Stimulated activated CD4-positive, alpha-beta T cell treated with anti-CD3 and anti-CD28 coated beads, Interleukin-1b, Interleukin-23, amount 100 ng/mL, for 4 hours (primary cell): Measurements from ENCODE around the gene EVI2B.
A peak's percentile ranks its signal among the peaks of the same experiment; 100 is the strongest.
"Not testable (repeated sequence)": the region's sequence is repeated elsewhere in the genome, so short reads cannot be mapped to it uniquely, and the experiment has no call there.

Experiments used
- DNase-seq, 2 donors: peaks; one replicate each; pipeline ENCODE4 v3.0.0-alpha.2; 2020; ENCODE audit warnings: low read depth in 2 of 2

Gene EVI2B

DNA sequence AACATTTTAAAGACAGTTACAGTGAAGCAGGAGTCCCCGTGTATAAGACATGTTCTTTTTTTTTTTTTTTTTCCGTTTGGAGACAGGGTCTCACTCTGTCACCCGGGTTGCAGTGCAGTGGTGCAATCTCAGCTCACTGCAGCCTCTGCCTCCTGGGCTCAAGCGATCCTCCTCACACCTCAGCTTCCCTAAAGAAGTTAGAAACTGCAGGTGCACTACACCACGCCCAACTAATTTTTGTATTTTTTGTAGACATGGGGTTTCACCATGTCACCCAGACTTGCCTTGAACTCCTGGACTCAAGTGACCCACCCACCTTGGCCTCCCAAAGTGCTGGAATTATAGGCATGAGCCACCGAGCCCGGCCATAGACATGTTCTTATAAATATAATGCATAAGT lies 3.0 kb downstream of the EVI2B start:
- DNase-seq, result no peak

DNA sequence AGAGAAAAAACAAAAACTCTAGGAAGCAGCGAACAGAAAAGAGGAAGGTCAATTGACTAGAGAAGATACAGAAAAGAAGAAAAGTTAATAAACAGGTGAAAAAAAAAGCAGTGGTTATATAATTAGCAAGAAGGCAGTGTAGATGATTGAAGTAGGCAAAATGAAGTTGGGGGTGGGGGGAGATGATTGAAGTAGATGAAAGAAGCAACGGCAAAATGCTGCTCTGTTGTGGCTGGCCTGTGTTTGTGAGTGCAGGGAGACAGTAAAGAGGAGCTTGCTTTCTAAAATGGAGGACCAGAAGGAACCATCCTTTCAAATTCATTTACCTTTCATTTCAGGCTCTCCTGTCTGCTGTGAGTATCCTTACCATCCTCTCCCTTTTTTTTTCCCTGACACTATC lies 3.6 kb downstream of the EVI2B start:
- peak in 1 of 2 donors; percentile 37 for DNase-seq

DNA sequence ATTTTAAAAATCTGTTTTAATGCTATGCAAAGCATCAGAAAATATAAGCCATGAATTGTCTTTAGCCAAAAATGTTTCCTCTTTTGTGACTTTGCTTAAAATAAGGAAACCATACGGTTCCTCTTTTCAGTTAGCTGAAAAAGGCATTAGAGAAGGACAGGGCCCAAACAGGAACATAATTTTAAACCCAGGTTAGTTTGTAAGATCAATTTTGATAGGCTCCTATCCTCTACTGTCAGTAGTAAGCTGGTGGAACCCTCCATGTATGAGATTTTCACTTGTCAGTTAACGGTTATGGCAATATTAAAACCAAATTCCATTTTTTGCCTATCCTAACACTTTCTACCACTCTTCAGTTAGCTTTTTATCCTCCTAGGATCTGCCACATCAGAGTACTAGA lies 4.3 kb downstream of the EVI2B start:
- DNase-seq, result no peak

DNA sequence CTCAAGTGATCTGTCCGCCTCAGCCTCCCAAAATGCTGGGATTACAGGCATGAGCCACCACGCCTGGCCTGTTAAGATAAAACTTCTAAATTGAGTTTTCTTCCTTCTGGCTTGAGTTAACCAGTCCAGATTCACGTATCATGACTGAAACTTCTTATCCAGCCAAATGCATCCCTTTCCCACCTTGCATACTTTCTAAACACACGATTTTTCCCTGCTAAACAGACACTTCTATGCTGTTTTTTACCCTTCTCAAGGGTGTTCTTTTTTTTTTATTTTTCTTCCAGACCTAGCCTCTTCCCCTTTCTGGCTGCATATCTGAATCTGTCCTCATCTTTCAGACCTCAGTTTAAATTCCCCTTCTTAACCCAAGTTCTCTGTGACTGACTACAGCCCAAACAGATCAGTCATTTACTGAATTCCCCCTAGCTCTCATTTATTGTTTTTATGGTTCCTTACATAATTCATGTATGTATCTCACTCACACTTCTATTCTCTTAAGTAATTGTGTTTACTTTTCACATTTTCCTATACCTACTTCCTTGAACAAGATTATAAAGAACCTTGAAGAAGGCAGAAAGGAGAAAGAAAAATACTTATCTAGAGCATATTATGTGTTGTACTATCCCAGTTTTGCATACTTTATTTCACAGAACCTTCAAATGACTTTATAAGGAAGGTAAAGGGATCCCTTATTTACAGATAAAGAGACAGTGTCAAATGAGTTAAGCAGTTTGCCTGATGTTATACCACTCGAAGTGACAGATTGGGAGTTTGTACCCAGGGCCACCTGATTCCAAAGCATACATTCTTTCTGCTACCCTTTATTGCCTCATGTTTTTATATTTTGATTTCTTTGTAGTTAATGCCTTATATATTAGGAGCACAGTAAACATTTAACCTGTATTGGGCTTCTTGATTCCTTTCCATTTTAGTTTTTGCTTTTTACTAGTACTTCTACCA lies 5.2 kb downstream of the EVI2B start:
- DNase-seq, result no peak

DNA sequence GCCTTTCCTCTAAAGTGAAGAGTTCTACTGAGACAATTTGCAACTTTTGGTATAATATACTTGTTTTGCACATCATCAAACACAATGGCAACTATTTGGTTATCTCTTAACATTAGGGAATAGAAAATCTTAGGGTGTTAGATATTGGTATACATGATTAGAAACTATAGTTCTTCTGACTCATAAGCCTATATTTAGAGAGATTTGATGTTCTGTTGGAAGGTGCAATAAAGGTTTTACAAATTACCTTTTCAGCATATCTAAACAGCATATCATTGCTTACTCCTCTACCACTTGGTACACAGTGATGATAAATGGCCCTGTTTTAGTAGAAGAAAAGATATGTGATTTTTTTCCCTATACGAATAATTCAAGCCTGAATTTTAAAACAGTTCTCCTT lies 6.2 kb downstream of the EVI2B start:
- DNase-seq, result no peak

DNA sequence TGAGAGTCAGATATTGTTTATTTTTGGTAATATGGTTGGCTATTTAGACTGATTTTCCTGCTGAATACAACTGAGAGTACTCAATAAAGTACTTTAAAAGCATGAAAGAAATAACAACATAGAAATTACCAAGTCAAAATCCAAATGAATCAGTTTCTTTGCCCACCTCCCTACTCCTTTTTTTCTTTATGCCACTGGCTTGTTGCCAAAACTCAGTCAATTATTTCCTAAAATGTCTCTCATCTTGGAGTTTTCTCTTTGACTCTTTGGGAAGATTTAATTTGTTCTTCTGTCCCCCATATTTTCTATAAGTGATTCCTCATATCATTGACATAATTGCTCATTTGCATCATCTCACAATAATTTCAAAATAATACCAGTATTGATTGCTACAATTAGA lies 14.2 kb downstream of the EVI2B start:
- no peak for DNase-seq

DNA sequence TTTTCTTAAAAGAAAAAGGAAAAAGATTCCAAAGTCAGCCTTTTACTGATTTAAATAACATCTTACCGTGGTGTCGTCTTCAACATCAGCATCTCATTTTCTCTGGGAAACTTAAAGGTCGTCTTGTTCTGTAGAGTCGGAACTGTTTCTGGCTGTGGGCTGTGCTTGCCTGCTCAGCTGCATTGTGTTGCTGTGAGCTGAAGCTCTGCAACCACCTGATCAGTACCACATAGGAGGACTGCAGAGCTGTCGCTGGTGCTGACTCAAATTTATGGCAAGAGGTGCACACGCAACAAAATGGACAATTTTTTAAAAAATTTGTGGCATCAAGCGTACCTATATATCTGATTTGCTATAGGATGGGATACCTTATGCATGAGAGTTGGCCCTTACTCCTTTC lies 16.8 kb downstream of the EVI2B start, which contains the start of gene OMG:
Gene OMG (minus strand): TSS at position 150 of the 400 bp plus-strand sequence. CDS start 908 bp downstream, outside the sequence.
- no peak for DNase-seq

DNA sequence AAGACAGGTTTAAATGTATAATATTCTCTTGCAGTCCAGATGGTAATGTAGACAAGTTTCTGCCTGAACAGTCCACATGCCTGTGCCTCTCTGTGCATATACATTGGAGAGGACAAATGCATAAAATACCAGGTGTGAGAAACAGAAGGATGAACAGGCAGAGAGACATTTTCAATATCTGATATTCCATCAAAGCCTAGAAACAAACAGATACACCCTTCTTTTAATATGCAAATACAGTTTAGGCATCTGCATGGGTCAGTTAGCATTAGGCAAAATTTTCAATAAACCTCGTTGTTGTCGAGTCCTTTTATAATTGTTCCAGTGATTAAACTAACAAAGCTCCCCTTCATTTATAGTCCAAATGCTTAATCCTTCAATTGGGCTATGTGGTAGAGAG lies 17.7 kb downstream of the EVI2B start:
- DNase-seq, result no peak

DNA sequence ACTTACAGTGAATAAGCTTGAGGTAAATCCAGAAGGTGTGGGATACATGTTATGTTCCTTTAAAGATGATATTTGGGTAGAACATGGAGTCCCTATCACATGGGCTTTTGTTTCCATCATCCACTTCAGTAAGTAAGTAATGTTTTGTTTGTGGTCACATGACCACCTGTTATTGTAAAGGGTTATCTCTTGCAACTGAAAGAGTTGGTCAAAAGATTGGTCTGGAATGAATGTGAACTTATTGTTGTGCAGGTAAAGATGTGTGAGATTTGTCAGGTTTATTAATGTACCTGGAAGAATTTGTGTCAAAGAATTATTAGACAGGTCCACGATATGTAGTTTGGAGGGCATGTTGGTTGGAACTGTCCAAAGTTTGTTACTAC lies 18.4 kb downstream of the EVI2B start:
- DNase-seq, result no peak

DNA sequence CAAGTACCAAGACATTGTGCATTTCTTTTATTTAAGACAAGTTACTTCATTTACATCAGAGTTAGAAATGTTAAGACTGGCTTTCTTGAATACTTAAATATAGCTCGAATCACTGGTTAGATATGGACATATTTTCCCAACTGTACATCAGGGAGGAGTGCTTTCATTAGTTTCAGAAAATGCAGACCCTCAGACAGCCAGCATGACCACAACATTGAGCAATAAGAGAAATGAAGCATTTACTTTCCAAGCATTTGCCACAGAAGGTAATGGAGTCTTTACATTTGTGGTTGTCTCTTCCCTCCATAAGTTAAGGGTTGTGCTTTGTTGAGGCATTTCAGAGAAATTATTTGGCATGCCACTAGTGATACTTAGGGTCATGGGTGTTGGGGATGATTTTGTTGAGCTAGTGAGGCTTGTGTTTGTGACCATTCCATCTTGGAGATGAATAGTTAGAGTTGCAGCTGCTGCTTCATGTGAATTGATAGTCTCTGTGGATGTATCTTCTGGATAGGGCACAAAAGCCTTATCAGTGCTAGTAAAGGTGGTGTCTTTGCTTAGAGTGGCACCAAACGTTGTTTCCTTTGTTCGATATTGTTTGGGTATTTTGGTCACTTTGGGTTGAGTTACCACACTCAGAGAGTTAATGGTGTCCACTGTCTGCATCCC lies 18.9 kb downstream of the EVI2B start:
- DNase-seq, result no peak

DNA sequence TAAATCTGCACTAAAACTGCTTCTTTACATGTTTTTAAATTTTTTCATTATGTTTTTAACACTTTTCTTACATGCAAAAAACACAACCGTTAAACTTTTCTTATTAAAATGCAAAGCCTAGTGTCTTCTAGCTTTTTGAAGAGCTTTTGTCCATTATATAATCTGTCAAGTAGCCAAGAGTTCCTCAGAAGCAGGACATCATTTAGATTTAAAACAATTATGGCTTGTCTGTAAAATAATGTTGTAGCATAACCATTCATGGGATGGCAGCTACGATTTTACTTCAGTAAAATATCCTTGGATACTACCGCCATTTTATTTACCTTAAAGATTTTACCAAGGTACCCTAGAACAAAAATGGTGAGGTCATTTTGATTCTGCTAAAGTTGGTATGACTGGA lies 19.6 kb downstream of the EVI2B start:
- DNase-seq, result no peak

DNA sequence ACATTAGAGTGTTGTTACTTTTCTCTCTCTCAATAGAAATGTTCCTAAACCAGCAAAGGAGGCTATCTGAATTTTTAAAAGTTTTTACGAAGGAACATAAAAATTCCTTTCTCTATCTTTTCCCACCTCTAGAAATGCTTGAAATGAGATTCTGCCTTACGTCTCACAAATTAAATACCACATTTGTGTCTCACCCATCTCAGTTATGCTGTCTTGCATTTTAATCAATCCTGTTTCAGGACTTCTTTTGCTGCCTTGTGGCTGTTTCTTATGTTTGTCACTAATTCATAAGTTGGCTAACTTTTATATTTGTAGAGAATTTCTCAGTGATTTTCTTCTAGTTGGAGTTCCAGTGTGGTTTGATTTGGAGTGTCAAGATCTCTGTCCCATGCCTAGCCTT lies 20.3 kb downstream of the EVI2B start:
- DNase-seq, result no peak

DNA sequence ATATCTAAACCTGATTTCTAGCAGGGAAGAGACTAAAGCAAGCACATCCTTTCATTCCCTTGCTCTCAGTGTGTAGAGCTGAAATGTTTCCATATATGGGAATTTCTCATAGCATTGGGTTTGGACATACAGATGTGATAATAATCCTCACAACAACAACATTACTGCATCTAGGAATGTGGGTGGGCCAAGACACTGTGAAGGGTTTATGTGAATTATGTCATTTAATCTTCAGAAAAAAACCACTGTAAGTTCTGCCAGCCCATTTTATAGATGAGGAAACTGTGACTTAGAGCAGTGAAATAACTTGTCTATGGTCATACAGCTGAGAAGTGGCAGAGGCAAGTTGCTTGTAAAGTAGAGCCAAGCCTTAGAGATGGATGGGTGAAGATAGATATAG lies 22.0 kb downstream of the EVI2B start:
- DNase-seq, result no peak

DNA sequence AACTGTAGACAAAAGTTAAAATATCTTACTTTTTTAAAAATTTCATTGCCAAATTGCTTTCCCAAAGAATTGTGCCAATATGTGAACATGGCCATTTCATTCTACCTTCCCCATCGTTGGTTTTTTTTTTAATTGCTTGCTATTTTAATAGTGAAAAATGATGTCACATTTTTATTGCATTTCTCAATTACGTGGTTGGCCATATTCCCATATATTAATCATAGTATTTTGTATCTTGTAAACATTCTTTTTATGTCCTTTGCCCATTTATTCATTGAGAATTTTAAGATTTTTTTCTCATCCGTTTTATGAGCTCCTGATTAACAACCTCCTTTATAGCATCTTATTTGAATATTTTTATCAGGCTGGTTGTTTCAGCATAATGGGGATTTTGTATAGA lies 24.1 kb downstream of the EVI2B start:
- DNase-seq, result no peak

DNA sequence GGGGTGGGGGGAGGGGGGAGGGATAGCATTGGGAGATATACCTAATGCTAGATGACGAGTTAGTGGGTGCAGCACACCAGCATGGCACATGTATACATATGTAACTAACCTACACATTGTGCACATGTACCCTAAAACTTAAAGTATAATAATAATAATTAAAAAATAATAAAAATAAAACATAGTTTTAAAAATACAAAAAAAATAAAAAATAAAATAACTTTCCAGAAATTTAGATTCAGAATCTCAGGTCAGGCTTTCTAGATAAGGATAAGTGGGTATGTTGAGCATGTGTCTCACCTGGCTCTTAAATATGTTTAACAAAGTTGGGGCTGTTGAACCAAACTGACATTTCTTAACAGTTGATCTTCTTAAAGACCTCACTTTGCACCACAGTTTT lies 25.9 kb downstream of the EVI2B start:
- not testable (repeated sequence) for DNase-seq

DNA sequence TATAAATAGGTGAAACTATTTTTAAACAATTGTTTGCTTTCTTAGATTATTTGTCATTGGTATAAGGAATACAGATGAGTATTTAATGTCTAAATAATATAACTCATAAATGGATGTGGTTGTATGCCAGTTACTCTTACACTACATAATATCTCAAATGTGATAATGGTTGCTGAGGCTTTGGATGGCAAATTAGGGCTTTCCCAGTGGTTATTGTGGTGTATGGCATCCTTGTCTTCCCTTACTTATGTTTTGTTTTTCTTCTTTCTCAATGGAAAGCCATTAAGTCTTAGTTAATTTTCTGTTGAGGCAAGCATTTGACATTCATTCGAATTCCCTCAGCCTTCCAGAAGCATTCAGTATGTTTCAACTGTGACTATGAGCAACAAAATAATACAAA lies 27.3 kb downstream of the EVI2B start:
- no peak for DNase-seq

DNA sequence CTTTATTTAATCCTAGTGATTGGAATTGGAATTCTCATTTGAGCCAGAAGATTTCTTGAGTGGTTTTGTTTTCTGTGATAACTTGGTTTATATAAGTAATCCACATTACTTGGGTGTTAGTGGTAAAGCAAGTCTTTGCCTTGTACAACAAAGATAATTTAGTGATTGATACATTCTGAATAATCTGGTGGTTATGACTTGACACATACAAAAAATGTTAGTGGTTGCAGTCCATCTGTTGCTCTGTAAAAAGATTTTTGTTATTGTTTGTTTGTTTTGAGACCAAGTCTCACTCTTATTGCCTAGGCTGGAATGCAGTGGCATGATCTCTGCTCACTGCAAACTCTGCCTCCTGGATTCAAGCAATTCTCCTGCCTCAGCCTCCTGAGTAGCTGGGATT lies 30.0 kb downstream of the EVI2B start:
- no peak for DNase-seq

DNA sequence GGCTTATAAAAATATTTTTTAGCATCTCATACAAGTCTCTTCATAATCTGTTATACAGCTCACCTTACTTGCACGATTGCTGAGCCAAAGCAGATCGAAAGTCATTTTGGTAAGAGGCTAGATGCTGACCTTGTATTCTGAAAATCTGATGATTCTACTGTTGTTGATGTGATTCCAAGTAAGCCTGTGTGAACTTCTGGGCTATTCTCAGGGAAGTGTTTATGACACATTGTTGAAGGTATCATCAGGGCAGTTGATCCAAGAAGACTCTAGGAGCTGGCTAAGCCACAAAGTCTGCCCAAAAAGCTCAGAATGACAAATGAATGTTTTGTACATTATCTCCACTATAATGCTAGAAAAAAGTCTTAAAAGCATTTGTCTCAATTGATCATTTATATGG lies 32.8 kb downstream of the EVI2B start:
- DNase-seq, result no peak

DNA sequence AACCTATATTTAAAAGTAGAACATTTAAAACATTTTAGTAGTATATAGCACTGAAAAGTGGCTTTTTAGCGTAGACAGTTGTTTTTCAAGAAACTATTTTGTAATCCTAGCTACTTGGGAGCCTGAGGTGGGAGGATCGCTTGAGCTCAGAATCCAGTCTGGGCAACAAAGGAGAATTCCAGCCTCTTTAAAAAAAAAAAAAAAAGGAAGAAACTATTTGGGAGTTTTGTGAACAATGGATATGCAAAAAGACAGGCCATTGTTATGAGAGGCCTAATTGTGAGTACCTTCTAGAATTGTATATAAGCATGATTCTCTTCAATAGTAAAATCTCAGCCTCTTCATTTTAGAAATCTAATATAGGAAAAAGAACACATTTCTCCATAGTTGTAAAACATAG lies 34.5 kb downstream of the EVI2B start:
- no peak for DNase-seq

DNA sequence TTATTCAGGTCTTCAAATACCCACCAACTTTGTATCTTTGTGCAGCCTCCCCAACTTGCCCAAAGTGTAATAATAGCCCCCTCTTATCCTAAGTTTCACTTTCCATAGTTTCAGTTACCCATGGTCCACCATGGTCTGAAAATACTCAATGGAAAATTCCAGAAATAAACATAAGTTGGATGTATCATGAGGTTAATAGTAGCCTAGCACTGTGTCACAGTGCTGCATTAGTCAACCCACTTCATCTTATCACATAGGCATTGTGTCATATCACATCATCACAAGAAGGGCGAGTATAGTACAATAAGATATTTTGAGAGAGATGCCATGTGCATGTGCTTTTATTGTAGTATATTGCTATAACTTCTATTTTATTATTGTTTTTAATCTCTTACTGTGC lies 38.7 kb downstream of the EVI2B start:
- no peak for DNase-seq

DNA sequence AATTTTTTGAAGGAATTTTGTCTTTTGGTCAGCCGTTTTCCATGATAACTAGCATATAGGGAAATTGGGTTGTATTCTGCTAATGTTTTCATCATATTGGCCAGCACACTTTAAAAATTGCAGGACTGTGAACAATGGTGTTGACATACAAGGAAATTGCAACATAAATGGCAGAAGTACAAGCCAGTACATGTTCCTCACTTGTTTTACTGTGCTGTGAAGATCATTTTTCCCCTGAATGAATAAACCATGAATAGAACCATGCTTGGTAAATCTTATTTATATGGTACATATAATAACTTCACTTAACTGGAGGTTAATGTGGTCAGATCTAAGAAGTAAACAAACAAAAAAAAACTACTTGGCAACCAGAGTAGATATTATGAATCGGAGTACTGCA lies 39.6 kb downstream of the EVI2B start:
- DNase-seq, result no peak

DNA sequence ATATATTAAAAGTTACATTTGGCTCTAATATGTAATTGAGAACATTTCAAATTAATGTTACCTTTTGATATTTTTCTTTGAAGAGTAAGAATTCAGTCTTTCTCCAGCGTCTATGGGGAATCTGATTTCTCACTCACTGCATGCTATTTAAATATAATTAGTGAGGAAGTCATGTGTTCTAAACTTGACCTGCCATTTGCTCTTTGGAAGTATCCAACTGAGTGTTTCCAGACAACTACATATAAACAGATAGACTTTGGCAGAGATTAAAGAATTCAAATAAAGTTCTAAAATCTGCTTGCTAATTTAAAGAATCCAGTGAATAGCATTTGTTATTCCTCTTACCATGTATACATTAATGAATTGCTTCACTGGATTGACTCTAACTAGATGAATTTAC lies 40.3 kb downstream of the EVI2B start:
- no peak for DNase-seq

DNA sequence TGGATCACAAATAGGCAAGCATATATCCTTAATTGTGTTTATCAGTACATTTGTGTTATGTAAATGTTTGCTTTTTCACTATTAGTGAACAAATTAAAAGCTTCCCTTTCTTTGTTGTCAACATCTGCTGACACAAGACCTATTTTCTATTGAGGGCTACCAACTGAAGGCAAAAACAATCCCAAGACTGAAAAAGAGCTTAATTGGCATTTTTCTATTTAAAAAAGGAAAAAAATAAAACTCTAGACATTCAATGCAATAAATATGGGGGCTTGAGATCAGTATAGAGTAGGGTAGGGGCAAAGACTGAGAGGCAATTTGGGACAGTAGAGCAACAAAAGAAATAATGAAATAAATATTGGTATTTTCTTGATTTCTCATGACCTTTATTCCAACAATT lies 41.1 kb downstream of the EVI2B start:
- no peak for DNase-seq
